GM19035 (cell line): Measurements from ENCODE around the gene MED27.
"Not testable (repeated sequence)": the region's sequence is repeated elsewhere in the genome, so short reads cannot be mapped to it uniquely, and the experiment has no call there.

Experiments used
- ATAC-seq: cut with Tn5 transposase; IDR thresholded peaks from one replicate; pipeline ENCODE4 v1.9.1; 2021; ENCODE audit not compliant: unreplicated experiment

Gene MED27

DNA sequence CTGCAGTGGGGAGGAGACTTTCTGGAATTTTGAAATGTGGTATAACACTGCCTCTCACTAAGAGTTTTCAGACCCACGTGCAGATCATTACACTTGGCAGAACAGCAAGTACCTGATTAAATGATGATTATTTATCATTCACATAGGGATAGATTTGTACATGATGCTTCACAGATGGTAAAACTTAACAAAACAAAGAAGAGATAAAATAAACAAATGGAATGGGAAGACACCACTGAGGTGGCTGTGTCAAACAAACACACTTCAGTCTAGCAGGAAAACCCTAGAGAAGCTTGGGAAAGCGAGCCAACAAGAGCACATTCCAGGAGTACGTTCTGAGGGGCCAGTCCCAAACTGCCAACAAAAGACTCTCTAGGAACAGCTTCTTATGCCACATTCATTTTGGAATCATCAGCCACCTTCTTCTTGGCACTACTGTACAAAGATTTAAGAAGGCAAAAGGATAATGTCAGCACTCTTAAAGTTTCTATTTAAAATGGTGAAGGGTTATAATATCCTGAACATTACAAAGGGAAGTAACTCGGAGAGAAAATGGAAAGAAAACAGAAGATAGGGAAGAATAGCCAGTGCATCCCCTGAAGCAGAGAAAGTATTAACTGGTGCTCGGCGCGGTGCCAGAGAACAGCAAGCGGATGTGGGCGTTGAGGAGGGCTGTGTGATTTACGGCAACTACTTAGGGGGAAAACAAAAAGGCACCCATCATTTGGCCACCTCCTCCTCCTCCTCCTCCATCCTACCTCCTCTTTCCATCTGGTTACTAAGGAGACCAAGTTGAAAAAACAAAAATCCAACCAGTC is 1.6 kb downstream of the MED27 start:
- no peak for ATAC-seq

DNA sequence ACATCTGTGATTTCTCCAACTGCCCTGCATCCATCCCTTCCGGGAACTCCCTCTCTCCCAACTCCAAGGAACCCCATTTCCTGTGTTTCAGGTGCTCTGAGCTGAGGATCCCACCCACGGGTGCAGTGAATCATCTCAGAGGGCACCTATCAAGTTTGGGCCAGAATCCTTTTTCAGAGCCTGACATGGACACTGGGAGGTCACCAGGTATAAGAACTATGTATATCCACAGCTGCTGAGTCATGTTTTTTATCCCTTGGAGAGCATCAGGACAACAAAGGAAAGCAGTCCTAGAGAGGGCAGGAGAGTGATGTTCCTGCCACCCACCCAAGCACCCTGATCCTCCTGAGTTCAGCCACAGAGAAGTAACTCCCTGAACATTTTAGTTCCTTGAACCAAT is 3.8 kb downstream of the MED27 start:
- ATAC-seq: no peak

DNA sequence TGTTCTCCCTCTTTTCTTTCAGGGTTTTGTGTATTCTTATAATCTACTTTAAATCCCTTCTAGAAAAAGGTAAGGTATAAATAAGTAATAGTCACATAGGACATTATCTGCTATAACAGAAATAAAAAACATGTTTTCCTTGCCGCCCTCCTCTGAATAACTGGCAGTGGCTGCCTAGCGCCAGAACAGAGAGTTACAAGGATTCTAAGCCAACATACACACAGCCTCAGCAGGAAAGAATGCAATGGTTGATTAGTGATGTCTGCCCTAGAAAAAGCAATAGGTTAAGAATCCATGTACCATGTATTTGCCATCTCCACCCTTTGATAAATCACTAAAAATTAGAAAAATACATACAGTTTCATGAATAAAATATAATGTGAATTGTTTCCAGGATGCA is 4.9 kb downstream of the MED27 start:
- no peak for ATAC-seq

DNA sequence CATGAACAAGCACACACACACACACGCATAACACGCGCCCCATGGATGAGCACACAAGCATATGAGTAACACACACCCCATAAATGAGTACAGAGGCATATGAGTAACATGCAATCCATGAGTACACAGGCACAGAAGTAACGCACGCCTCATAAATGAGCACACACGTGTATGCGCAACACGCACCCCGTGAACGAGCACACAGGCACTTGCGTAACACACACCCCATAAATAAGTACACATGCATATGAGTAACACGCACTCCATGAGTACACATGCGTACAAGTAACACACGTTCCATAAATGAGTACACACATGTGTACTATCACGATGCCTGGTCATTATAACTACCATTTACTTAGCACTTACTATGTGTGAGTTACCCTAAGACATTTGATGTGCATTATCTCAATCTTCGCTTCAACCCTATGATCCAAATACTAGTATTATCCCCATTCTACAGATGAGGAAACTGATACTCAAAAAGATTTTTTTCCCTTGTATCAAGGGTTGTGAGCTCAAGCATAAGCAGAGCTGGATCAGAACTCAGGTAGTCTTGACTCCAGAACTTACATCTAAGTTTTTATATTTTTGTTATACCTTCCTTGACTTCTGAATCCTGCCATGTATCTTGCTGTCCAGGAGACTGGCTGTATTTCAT is 7.7 kb downstream of the MED27 start:
- no peak for ATAC-seq

DNA sequence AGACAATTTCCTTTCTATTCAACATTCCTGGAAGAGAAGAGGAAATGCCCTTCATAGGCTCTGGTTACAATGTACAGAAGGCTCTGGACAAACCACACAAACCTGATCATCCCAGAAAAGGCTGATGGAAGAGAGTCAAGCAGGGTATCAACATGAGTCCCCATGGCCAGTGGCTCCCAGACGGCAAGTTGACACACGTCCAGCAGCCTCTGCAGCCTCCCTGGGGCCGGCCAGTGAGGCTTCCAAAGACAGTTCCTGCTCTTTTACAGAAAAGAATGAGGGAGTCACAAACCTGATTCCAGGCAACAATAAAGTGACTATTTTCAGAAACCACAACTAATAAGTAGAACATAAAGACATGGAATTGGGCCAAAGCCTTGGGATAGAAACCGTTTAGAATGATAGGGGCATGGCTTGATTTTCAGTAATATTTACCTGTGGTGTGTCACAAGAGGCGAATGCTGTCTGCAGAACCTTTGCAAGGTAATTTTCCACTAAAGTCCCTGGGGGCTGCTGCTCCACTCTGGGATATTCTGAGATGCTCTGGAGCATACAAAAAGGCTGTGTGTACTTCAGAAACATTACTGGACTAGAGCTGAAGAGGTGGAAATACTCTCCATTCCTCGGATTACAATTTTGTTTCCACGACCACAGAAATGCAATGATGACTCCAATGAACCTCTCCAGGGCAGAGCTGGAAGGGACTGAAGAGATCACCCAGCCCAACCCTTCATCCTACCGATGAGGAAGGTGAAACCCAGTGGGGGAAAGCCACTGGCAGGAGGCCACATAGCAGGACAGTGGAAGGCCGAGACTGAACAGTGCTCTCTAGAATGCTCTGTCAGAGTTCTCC is 10.4 kb downstream of the MED27 start:
- ATAC-seq: no peak

DNA sequence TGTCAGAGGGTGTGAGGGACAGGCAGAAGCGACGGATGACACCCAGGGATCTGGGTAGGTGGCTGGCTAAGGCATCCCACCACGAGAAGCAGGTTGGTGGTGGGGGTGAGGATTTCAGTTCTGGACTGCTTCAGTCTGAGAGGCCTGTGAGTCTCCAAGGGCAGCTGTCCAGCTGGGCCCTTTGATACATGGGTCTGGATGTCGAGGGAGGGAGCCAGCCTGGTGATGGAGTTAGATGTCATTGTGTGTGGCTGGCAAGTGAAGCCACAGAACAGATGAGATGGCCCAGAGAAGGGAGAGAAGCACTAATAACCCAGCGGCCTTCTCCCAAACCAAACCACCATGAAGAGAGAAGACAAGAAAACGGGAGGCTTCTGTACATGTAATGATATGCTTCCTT is 11.1 kb downstream of the MED27 start:
- ATAC-seq: no peak

DNA sequence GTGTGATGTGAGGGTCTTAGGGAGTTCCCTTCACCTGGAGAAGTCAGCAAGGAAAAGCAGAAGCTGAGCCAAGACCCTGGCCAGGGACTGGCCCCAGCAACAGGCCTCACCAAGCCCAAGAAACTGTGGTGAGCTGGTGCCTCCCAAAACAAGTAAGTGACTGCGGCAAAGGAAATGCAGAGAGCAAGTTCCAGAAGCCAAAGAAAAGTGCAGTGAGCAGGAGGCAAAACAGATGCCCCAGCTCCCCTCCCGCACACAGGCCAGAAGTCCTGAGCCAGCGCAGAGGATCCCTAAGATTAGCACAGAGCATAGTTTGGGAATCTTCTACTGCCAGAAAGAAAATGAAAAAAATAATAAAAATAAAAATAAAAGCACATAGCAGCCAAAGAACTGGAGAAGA is 13.2 kb downstream of the MED27 start:
- no peak for ATAC-seq

DNA sequence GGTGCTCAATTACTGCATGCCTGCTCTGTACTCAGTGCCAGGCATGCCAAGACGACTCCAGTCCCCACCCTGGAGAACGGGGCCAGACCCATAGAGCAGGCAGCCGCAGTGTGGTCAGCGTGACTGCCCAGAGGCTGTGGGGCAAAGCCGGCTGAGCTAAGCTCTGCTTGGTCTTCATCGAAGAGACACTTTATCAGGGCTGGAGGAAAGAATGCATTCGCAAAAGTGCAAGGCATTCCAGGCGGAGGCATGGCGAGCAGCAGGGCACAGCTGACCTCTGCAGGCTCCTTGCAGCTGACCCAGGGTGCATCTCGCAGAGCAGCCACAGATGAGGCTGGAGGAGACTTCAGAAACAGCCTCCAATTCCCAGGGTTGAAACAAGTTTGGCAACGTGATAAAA is 13.6 kb downstream of the MED27 start:
- no peak for ATAC-seq

DNA sequence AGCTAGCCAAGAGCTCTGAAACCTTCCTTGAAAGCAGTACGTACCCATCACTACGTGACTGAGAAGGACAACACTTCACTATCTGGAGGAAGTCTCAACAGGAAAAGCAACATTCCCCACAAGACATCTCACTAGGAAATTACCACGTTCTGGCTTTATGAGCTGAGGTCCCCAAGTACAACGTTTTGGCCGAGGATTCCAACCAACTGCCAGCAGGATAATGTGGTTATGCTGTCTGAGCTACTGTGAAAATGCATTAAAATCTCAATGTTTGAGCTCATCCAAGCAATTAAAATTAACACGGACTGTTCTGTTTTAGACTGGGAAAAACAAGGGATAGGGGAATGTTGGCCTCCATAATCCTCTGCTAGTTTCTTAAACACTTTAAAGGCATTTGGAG is 16.4 kb downstream of the MED27 start:
- no peak for ATAC-seq

DNA sequence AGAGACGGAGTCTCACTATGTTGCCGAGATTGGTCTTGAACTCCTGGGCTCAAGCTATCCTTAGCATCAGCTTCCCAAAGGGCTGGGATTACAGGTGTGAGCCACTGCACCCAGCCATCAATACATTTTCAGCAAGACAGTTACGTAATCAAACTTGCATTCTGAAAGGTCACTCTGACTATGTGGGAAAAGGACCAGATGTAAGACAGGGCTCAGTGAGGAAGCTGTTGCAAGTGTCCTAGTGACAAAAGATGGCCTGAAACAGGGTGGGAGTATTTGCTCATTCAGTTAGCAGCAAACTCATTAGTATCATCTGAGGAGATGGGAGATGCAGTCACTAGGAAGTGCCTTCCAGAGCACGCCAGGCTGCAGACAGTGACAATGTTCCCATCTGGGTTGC is 16.9 kb downstream of the MED27 start:
- no peak for ATAC-seq

DNA sequence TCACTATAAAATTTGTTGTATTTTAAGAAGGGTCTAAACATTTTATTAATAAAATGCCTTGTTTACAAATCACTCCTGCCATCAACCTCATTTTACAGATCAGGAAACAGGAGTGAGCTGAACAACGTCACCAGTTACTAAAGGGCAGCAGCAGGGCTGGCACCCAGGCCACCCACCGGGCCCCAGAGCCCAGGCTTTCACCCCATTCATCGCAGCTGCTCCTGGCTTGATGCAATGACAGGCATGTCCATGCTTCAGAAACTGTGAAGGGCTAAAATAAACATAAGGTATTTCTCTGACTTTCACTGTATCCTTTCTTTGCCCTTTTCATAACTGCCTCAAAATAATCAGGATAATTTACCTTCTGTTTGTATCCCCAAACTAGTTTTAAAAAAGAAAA is 18.1 kb downstream of the MED27 start:
- no peak for ATAC-seq

DNA sequence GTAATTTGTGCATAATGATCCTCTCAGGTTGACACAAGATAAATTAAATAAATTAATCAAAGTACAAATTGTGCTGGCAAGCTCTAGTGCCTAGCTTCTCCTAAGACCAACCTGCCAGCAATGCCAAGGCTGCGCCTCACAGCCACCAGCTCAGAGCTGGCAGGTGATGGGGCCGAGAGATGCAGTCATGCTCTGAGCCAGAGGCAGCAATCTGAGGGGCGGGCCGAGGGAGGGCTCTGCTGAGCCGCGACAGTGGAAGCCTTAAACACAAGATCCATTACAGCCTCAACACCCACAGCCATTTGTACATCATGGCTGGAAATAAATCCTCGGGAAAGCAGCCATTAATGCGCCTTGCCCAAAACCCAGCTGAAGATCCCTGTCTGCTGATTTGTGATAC is 20.3 kb downstream of the MED27 start:
- no peak for ATAC-seq

DNA sequence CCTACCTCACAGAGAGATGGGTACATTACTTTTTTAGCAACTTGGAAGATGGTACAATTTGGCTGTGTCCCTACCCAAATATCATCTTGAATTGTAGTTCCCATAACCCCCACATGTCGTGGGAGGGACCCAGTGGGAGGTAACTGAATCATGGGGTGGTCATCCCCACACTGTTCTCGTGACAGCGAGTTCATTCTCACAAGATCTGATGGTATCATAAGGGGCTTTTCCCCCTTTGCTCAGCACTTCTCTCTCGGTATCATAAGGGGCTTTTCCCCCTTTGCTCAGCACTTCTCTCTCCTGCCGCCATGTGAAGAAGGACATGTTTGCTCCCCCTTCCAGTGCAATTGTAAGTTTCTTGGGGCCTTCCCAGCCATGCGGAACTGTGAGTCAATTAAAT is 21.4 kb downstream of the MED27 start:
- ATAC-seq: not testable (repeated sequence)

DNA sequence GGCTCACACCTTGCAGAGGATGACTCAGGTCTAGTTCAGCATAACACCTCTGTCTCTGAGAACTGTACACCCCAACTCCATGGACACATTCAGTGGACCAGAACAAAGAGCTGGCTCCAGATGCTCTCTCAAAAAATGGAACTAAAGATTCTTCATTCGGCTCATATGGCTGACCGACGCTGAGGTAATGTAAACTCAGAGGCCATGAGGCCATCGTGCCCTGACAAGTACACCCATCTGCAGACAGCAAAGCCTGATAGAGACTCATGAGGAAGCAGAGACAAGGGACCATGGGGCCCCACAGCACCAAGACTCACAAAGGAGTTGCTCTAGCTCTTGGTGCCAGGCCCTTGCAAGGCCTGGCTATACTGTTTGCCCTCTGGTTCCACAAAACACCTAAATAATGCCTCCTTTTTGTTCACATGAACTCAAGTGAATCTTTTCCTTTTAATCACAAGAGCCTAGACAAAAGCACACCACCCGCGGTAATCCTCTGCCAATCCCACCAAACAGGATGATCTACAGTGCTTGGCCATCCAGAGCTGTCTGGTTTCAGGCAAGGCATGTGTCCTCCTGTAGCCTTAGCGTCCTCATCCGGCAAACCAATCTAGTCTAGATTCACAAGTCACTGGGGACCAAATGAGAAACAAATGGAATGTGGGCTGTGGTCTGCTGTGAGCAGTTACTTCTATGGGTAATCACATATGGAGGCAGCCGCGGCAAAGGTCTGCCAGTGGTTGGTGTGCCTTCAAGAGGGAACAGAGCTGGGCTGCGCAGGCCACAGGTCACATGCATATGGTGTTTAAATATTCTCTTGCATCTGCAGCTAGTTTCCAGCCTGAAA is 22.7 kb downstream of the MED27 start:
- ATAC-seq: no peak

DNA sequence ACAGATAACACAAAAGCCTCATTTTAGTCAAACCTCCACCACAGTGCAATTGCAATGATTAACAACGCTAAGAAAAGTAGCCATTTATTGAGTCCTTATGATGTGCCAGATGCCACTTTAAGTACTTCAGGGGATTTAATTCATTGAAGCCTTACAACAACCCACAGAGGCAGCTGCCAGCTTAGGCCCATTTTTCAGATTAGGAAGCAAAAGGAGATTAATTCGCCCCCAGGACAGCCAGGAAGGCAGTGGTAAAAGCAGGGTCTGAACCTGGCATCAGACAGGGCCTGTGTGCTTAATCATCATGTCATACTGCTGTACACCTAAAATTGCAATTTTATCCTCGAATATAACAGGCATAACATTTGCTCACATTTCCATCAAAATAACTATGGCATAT is 23.9 kb downstream of the MED27 start:
- no peak for ATAC-seq

DNA sequence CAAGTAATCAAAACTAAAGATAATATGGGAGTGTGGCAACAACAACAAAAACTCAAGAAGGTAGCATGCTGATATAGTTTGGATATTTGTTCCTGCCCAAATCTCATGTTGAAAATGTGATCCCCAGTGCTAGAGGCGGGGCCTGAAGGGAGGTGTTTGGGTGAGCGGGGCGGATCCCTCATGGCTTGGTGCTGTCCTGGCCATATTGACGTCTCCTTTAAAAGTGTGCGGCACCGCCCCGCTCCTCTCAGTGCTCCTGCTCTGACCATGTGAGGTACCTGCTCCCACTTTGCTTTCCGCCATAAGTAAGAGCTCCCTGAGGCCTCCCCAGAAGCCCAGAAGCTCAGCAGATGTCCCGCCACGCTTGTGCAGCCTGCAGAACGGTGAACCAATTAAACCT is 25.6 kb downstream of the MED27 start:
- ATAC-seq: no peak

DNA sequence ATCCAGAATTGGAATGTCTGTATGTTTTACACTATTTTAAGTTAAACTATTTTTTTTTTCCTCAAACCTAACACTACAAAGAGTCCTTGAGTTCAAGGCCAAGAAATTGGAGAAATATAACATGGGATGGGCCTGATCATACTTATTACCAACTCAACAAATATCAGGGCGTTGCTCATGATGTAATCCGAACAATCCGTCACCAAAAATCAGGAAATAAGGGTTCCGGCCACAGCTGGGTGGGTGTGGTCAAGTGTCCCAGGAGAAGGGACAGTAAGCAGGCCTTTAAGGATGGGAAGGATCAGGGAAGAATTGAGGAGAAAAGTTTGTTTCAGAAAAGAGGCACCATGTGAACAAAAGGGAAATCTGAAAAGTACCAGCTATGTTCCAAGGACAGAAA is 29.8 kb downstream of the MED27 start:
- no peak for ATAC-seq

DNA sequence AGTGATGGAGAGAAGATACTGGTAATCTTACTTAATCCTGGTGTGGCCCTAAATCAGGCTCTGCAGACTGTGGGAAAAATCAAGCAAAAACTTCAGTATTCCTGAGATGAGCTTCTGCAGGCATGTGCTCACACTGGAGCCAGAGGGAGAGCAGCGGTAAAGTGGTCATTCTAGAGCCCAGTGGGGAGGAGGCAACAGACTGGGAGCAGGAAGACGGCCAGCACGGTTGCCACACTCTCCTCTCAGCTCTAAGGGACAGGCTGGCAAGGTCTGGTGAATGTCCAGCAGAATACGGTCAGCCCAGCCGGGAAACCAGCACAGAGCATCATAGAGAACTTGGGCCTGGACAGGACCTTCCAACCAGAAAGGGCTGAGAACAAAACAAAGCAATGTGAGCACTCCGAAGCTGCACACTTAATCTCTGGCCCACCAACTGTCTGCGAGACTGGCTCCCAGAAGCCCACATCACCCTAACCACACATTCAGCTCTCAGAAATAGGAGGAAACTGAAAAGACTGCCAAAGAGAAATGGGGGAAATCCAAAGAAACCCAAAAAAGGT is 30.3 kb downstream of the MED27 start:
- ATAC-seq: no peak

DNA sequence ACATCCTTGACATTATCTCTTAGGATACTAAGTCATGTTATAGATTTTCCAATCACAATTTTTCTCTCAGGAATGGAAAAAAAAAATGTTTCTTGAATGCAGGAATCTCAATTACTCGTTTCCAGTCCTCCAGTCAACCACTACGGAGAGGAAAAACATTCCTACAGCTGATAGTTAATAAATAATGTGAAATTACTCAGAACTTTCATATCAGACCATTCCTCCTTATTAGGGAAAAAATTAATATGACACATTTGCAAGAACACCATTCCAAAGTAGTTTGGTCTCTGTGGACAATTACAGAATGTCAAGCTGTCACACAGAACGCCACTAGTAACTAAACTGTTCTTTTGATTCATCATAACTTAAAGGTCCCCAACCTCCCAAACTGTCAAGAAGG is 31.5 kb downstream of the MED27 start:
- ATAC-seq: no peak

DNA sequence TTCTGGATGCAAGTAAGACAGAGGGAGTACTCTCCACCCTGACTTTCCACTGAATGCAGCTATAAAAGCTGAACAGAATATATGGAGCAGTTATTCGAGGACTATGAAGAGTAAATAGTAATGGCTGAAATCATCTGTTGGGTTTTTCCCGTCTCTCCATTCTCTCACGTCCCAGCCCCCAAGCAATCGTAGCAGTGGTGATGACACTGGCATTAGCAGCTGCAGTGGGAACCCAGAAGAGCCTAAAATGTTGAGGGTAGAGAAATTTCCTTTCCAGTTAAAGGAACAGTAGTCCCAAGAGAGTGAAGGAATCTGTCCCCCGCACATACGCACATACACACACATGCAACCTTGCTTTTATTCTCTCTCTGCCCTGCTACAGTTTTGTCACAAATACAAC is 33.2 kb downstream of the MED27 start:
- ATAC-seq: no peak
